ENCODE results near the gene CCDC80.

The CCDC80 gene

GRCh38 chr3:112633191-112633590, 7.8 kb downstream of the CCDC80 start:
- H3K4me2 ChIP-seq (ENCODE audit: low read depth, low read length, poor library complexity, severe bottlenecking): no peak overlapping the region

GRCh38 chr3:112632596-112632995, 8.3 kb downstream of the CCDC80 start:
- H3K4me2 ChIP-seq (ENCODE audit: low read depth, low read length, poor library complexity, severe bottlenecking): no peak overlapping the region
- no peaks in the 10 kb centered on the region for H4K20me1 ChIP-seq (ENCODE audit: insufficient read depth, low read length, poor library complexity, severe bottlenecking)
- no peak overlapping the region for H2AFZ ChIP-seq (ENCODE audit: low read length)
- no peaks in the 10 kb centered on the region for H3F3A ChIP-seq (ENCODE audit: low read depth)
- H3K4me3 ChIP-seq (ENCODE audit: low read length, poor library complexity, severe bottlenecking): no peak overlapping the region
- H3K36me3 ChIP-seq (ENCODE audit: insufficient read depth, low read length): no peaks in the 10 kb centered on the region
- no peaks in the 10 kb centered on the region for H3K9me3 ChIP-seq (ENCODE audit: insufficient read depth, low read depth, low read length)
- no peaks in the 10 kb centered on the region for H3K79me2 ChIP-seq (ENCODE audit: insufficient read depth, low read length)
- no peaks in the 10 kb centered on the region for H3K4me1 ChIP-seq (ENCODE audit: insufficient read depth, low read length, poor library complexity, severe bottlenecking)
- no peaks in the 10 kb centered on the region for H3K9me2 ChIP-seq (replicated peaks; ENCODE audit: low read depth, low read length)
- no peak overlapping the region for H3K9ac ChIP-seq (ENCODE audit: low read depth, low read length, poor library complexity, severe bottlenecking)
- H3K27me3 ChIP-seq (ENCODE audit: insufficient read depth, low read length, poor library complexity, severe bottlenecking): no peaks in the 10 kb centered on the region
- TF ChIP-seq CTCF (conservative IDR thresholded peaks at IDR 0.05; ENCODE audit: low read length): no peak
- no peak for TF ChIP-seq EZH2phosphoT487 (IDR thresholded peaks at IDR 0.05; ENCODE audit: borderline replicate concordance)

More at GRCh38 chr3:112633191-112633590, 7.8 kb downstream of the CCDC80 start:
- H3K4me1 ChIP-seq (ENCODE audit: insufficient read depth, low read length, poor library complexity, severe bottlenecking): no peaks in the 10 kb centered on the region
- no peaks in the 10 kb centered on the region for H3K36me3 ChIP-seq (ENCODE audit: insufficient read depth, low read length)
- H3K9ac ChIP-seq (ENCODE audit: low read depth, low read length, poor library complexity, severe bottlenecking): no peak overlapping the region
- H4K20me1 ChIP-seq (ENCODE audit: insufficient read depth, low read length, poor library complexity, severe bottlenecking): no peaks in the 10 kb centered on the region
- H3K9me3 ChIP-seq (ENCODE audit: insufficient read depth, low read depth, low read length): no peaks in the 10 kb centered on the region
- H3K27me3 ChIP-seq (ENCODE audit: insufficient read depth, low read length, poor library complexity, severe bottlenecking): no peaks in the 10 kb centered on the region
- no peaks in the 10 kb centered on the region for H3K79me2 ChIP-seq (ENCODE audit: insufficient read depth, low read length)
- no peaks in the 10 kb centered on the region for H3K9me2 ChIP-seq (replicated peaks; ENCODE audit: low read depth, low read length)
- H3F3A ChIP-seq (ENCODE audit: low read depth): no peaks in the 10 kb centered on the region
- TF ChIP-seq CTCF (conservative IDR thresholded peaks at IDR 0.05; ENCODE audit: low read length) (no peak), EZH2phosphoT487 (IDR thresholded peaks at IDR 0.05; ENCODE audit: borderline replicate concordance) (no peak)
- no peak overlapping the region for H2AFZ ChIP-seq (ENCODE audit: low read length)
- no peak overlapping the region for H3K4me3 ChIP-seq (ENCODE audit: low read length, poor library complexity, severe bottlenecking)

- no peak overlapping the region for H3K9ac ChIP-seq (ENCODE audit: low read depth, low read length, poor library complexity, severe bottlenecking)
- no peaks in the 10 kb centered on the region for H3K27me3 ChIP-seq (ENCODE audit: insufficient read depth, low read length, poor library complexity, severe bottlenecking)
- no peaks in the 10 kb centered on the region for H3K4me1 ChIP-seq (ENCODE audit: insufficient read depth, low read length, poor library complexity, severe bottlenecking)
- H3F3A ChIP-seq (ENCODE audit: low read depth): no peaks in the 10 kb centered on the region
- H3K4me3 ChIP-seq (ENCODE audit: low read length, poor library complexity, severe bottlenecking): no peak overlapping the region
- H3K9me2 ChIP-seq (replicated peaks; ENCODE audit: low read depth, low read length): no peaks in the 10 kb centered on the region
- H2AFZ ChIP-seq (ENCODE audit: low read length): no peak overlapping the region
- no peaks in the 10 kb centered on the region for H3K36me3 ChIP-seq (ENCODE audit: insufficient read depth, low read length)
- H3K4me2 ChIP-seq (ENCODE audit: low read depth, low read length, poor library complexity, severe bottlenecking): no peak overlapping the region
- no peaks in the 10 kb centered on the region for H3K79me2 ChIP-seq (ENCODE audit: insufficient read depth, low read length)
- no peaks in the 10 kb centered on the region for H4K20me1 ChIP-seq (ENCODE audit: insufficient read depth, low read length, poor library complexity, severe bottlenecking)
- TF ChIP-seq CTCF (conservative IDR thresholded peaks at IDR 0.05; ENCODE audit: low read length) (no peak), EZH2phosphoT487 (IDR thresholded peaks at IDR 0.05; ENCODE audit: borderline replicate concordance) (no peak)
- H3K9me3 ChIP-seq (ENCODE audit: insufficient read depth, low read depth, low read length): no peaks in the 10 kb centered on the region
Measured at GRCh38 chr3:112631257-112631656, 9.7 kb downstream of the CCDC80 start.

Data from Loucy (cell line).